ENCODE results near the gene GPRC5B.

GRCh38 chr16:19817122-19817521 lies 67.5 kb downstream of the GPRC5B start:
- TF ChIP-seq POLR2A (IDR thresholded peaks at IDR 0.05): no peak
- TF ChIP-seq POLR2AphosphoS5 (IDR thresholded peaks at IDR 0.05): no peak
- no peak for TF ChIP-seq CTCF (IDR thresholded peaks at IDR 0.05)
